Mucosa of descending colon (tissue), 3 donors: Measurements from ENCODE around the gene NPSR1. TPM values are rescaled to one million over a fixed set of nuclear protein-coding genes. Genes with fewer than 3 reads are reported as not detected.

ENCODE experiments used
- ATAC-seq: fragments of 200-7000 bp; cut with Tn5 transposase; one replicate; pipeline ENCODE4 v1.9.1; 2020; ENCODE audit warnings: mild to moderate bottlenecking, moderate library complexity
- DNase-seq, 3 donors: peaks; one replicate each; pipeline ENCODE4 v3.0.0-alpha.2; 2020
- H3K36me3 ChIP-seq: fragments of 200-600 bp; one replicate; pipeline ENCODE4 v1.8.0; 2021; ENCODE audit warnings: low read depth, mild to moderate bottlenecking
- H3K4me1 ChIP-seq: fragments of 200-600 bp; one replicate; pipeline ENCODE4 v1.8.0; 2021; ENCODE audit warnings: low read depth, mild to moderate bottlenecking
- H3K4me3 ChIP-seq: fragments of 200-600 bp; one replicate; pipeline ENCODE4 v1.8.0; 2021; ENCODE audit warnings: mild to moderate bottlenecking
- H3K9me3 ChIP-seq: fragments of 200-600 bp; one replicate; pipeline ENCODE4 v1.8.0; 2021; ENCODE audit warnings: mild to moderate bottlenecking
- CTCF ChIP-seq: fragments of 200-600 bp; IDR thresholded peaks from one replicate; pipeline ENCODE4 v1.8.0; 2022; ENCODE audit warnings: antibody characterized with exemption, mild to moderate bottlenecking
- intact Hi-C, 2 donors: fragments of 100-400 bp; cut with DNase I in 1 of 2; cut with micrococcal nuclease in 1 of 2; formaldehyde crosslinking; loops; one replicate each; pipeline versions ENCODE4 v1.11.0 to v1.11.1; 2022; cut with DNase I, micrococcal nuclease
- total RNA-seq, 3 donors: library from RNA; stranded (reverse); fragmentation: NEBNext Ultra II Directional in 2 of 3; extraction: Animal tissue kit (Norgen Biotek cat#: 25700) in 2 of 3; gene quantifications; one replicate each; pipeline versions ENCODE4 v1.2.1 to v1.2.4, GENCODE V29; 2021 to 2023
- donor health status: DM: no; HTN: no; CAD: no; lungs with moderate emphysema.
- donor health status: DM: no; HTN: no; CAD: no.
- donor health status: DM: no; HTN: yes; CAD: no.

NPSR1 gene
- total RNA-seq, 3 donors from 2014 or later = not detected

- Histone ChIP-seq H3K36me3 (no peaks in the 10 kb centered on the region), H3K9me3 (no peaks in the 10 kb centered on the region), H3K4me1 (no peaks in the 10 kb centered on the region), H3K4me3 (no peak overlapping the region)
- no peak for ATAC-seq
- TF ChIP-seq CTCF = no peak
- intact Hi-C loops = no loop called here
- no peak for DNase-seq
Observed at GRCh38 chr7:34720289-34720688, 62.3 kb downstream of the NPSR1 start.

DNA sequence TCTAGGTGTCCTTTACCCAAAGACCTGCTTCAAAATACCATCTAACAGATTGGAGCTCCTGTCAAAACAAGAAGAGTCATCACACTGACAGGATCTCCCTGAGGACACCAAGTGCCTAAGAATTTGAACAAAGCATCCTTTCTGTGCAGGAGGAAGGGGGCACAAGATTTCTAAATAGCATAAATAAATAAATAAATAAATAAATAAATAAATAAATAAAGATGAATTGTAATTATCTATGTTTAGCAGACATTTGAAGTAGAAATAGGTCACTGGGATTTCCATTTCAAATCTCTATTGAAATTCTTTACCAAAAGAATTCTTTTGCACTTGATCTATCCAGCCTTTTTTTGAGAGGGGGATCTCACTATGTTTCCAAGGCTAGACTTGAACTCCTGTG, 65.3 kb downstream of the NPSR1 start:
- Histone ChIP-seq H3K36me3 (no peaks in the 10 kb centered on the region), H3K4me1 (no peaks in the 10 kb centered on the region), H3K9me3 (no peaks in the 10 kb centered on the region), H3K4me3 (no peak overlapping the region)
- DNase-seq (no peak), ATAC-seq (no peak)
- intact Hi-C loops = no loop called here
- no peak for TF ChIP-seq CTCF

DNA sequence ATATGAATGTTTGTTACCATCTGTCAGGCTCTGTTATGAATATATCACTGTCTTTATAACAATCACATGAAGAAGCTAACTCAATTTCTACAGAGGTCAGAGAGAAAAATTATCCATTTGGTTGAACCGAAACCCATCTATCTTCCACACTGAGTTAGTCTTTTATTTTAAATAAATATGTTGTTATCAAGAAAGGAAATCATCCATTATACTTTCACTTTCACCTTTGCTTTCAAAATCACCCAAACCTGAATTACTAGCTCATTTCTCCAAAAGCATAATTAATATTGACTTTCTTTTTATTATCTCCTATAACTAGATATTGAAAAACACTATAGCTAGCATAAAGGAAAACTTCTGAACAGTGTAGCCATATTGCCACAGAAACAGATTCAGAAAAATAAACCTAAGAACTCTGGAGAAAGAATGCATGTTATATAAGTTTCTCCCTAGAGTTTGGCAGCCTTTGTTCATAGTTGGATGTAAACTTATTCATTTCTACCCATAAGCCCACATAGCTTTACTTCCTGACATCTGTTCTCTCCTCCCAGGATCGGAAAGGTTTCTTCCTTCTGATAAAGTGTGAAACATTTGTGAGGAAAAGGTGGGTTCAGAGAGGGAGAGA, 66.0 kb downstream of the NPSR1 start:
- Histone ChIP-seq H3K9me3 (no peaks in the 10 kb centered on the region), H3K36me3 (no peaks in the 10 kb centered on the region), H3K4me1 (no peaks in the 10 kb centered on the region), H3K4me3 (no peak overlapping the region)
- DNase-seq = no peak
- TF ChIP-seq CTCF = no peak
- ATAC-seq = no peak
- intact Hi-C loops = no loop called here

DNA sequence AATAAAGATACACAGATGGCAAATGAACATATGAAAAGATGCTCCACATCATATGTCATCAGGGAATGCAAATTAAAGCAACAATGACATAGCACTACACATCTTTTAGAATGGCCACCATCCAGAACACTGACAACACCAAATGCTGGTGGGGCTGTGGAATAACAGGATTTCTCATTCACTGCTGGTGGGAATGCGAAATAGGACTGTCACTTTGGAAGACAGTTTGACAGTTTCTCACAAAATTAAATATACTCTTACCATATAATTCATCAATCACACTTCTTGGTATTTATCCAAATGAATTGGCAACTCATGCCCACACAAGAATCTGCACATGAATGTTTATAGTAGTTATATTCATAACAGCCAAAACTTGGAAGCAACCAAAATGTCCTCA, 68.2 kb downstream of the NPSR1 start:
- TF ChIP-seq CTCF = no peak
- no peaks in the 10 kb centered on the region for H3K9me3 ChIP-seq
- H3K4me3 ChIP-seq = no peak overlapping the region
- intact Hi-C loops = no loop called here
- ATAC-seq (no peak), DNase-seq (no peak)
- H3K36me3 ChIP-seq = no peaks in the 10 kb centered on the region
- H3K4me1 ChIP-seq = no peaks in the 10 kb centered on the region

- Histone ChIP-seq H3K4me1 (no peaks in the 10 kb centered on the region), H3K9me3 (no peaks in the 10 kb centered on the region), H3K36me3 (no peaks in the 10 kb centered on the region), H3K4me3 (no peak overlapping the region)
- ATAC-seq = no peak
- no peak for TF ChIP-seq CTCF
- no peak for DNase-seq
- intact Hi-C loops = no loop called here
Observed at GRCh38 chr7:34727464-34727995, 69.5 kb downstream of the NPSR1 start.

DNA sequence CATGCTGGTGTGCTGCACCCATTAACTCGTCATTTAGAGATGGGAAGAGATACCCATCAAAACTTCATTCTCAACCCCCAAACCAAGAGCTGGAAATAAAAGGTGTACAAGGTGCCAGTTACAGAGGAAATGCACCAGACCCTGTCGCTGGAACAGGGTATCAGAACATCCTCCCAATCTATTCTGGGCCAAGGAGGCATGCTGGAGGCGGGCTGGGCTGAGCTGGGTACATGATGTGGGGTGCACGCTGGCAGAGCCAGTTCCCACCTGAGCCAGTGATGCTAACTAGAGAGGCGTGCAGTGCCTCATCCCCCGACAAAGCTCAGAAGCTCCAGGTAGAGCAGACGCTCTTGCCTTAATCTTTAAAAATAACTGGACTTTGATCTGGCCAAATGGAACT, 70.1 kb downstream of the NPSR1 start:
- TF ChIP-seq CTCF = no peak
- no peaks in the 10 kb centered on the region for H3K36me3 ChIP-seq
- H3K9me3 ChIP-seq = no peaks in the 10 kb centered on the region
- intact Hi-C loops = no loop called here
- DNase-seq (no peak), ATAC-seq (no peak)
- no peaks in the 10 kb centered on the region for H3K4me1 ChIP-seq
- H3K4me3 ChIP-seq = no peak overlapping the region
